IPS-11a (cell line): ENCODE data around the gene LRBA.
"Not testable (repeated sequence)": the region's sequence is repeated elsewhere in the genome, so short reads cannot be mapped to it uniquely, and the experiment has no call there.

Experiments
- H3K4me3 ChIP-seq: one replicate; pipeline ENCODE4 v1.5.1; 2013; ENCODE audit warnings: low read depth, low read length, control low read depth

Gene LRBA

DNA sequence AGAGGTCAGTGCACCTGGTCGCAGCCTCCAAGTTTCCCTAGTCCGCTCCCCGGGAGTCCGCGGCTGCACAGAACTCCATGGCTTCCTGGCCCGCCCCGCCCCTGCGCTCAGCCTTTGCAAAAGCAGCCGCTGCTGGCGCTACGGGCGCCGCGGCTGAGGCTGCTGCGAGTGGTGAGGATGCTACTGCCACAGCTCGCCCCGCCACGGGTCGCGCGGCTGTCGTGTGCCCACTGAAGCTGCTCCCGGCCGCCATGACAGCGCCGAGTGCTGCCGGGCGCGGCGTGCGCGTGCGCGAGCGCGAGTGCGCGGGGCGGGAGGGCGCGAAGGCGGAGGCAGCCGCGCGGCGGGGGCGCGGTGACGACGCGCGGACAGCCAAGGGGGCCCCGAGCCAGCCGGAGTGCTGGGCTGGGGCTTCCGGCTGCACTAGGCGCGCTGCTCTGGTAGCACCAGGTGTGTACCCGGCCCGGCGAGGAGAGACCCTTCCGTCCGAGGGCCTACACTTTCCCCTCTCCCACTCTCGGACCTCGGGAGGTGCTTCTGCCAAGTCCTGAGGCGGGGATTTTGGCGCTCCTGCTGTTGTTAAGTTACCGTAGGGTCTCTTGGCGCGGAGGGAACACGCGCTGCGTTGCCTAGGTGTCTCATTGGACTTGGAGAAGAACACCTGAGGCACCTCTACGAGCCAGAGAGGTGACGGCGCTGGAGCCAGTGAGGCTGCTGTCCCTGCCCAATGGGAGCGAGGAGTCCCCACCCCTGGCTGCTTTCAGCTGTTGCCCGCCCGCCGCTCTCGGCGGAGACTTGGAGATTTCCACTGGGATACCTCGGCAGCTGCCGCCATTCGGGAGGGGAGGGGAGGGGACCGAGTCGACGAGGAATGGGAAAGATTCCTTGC is 619 bp upstream of the LRBA start:
- peak overlapping the region; percentile 87 for H3K4me3 ChIP-seq

DNA sequence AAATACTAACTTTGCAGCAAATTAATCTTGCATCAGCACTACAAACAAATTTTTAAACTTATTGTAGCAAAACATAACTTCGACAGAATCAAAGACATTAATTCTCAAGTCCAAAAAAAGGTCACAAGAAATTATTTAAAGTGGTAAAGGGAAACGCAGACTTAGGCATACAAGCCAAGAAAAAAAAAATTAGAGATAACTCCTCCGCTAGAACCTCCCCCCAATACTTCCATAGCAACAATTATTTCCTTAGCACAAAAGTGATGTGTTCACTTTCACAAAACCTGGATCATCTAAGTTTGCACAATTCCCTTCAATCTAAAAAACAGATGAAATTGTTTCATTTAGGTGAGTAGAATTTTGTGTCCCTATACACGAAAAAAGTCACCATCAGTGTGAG is 1.1 kb downstream of the LRBA start:
- peak overlapping the region; percentile 87 for H3K4me3 ChIP-seq

DNA sequence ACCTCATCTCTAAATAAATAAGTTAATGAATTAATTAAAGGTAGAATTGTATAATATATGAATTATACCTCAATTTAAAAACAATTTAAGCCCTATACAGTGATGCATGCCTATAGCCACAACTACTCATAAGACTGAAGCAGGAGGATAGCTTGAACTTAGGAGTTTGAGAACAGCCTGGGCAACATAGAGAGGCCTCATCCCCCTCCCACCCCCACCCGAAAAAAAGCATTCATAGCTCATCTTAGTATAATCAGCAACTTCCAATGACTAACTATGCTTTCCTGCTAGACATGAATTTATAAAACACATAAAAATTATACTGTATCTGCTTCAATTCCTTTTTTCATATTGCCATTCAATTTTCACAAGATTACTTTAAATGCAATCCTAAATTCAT is 1.6 kb downstream of the LRBA start:
- H3K4me3 ChIP-seq: peak overlapping the region; percentile 87

DNA sequence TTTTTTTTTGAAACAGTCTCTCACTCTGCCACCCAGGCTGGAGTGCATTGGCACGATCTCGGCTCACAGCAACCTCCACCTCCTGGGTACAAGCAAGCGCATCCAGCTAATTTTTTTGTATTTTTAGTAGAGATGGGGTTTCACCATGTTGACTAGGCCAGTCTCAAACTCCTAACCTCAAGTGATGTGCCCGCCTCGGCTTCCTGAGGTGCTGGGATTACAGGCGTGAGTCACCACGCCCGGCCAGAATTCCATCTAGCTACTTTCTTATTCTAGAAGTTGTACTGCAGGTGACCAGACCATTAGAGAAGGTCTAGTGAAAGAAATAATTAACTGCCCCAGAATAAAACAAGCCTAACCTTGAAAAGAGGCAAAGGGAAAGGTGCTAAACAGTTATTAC is 2.3 kb downstream of the LRBA start:
- no peak overlapping the region for H3K4me3 ChIP-seq

DNA sequence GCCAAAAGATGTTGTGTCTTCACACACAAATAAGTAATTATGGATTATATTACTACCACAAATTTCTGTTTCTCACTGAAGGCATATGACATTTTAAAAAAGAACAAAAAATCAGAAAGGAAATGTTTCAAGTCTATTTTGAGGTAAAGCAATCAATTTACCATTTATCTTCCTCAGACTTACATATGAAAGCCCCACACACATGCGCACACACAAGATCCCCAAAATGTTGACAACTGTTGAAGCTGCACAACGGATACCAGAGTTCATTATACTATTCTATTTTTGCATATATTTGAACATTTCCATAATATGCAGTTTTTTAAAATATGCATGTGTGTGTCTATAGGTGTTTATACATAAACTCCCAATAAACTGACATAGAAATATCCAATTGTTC is 2.7 kb downstream of the LRBA start:
- no peak overlapping the region for H3K4me3 ChIP-seq

DNA sequence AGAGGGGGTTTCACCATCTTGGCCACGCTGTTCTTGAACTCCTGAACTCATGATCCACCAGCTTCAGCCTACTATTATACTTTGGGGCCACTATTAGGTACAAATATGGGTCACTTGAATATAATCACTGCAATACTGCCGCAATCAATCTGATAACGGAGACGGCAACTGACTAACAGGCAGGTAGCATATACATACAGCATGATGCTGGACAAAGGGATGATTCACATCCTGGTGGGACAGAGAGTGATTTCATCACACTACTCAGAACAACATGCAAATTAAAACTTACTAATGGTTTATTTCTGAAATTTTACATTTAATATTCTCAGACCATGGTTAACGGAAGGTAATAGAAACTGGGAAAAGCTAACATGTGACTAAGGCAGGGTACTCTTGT is 10.9 kb downstream of the LRBA start:
- no peak overlapping the region for H3K4me3 ChIP-seq

DNA sequence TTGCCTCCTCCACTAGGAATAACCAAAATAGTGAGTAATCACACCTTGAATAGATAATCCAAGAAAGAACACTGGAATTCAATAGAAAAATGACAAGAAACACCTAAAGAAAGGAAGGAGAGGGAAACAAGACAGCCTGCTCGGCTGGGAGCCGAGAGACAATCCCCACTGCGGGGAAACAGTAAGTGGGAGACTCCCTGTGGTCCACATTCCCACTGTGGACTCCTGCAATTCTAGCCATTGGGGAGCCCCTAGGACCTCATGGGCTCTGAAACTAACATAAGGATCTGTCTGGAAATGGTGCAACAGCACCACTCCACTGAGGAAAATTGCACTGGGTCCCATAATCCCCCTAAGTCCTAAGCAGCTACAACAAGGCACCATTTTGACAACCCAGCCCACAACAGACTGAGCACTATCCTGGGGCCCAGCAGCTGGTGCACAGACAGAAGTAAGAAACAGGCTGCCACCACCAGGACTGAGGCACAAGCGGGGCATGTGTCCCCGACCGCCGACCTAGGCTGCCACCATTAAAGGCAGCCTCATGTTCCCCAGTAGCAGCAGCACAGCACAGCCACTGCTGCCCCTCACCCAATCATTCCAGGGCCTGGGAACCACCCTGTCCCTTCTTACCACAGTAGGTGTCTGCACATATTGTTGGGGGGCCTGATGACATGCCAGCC is 14.2 kb downstream of the LRBA start:
- H3K4me3 ChIP-seq: no peak overlapping the region

DNA sequence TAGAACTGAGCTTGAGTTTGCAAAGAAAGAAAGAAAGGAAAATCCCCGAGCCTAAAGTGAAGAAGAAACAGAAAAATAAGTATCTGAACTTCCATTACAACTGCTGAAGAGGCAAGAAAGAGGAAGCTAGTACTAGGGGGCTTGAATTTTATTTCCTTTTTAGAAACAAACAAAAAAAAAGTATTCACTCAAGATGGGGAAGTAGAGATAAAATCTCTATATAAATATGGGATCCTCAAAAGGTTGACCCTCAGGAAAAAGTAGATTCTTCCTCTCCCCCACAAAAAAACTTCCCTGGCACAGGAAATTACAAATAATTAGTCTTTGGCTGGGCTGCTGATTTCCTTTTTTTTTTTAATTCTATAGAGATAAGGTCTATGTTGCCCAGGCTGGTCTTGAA is 16.0 kb downstream of the LRBA start:
- no peak overlapping the region for H3K4me3 ChIP-seq

DNA sequence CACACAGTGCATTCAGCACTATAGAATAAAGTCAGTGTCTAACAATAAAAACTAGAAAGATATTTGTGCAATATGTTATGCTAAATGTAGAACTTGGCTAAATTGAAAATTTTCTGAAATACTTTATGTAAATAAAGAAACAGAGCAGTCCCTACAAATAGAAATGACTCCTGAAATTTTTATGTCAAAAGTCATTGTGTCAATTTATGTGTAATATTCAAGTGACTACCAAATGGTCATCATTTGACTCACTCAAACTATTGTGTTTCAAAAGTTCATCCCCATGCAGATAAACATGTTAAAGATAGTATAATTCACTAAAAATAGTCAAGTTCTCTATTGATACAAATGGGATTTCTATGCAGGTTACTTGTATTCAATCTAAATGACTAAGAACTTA is 17.9 kb downstream of the LRBA start:
- H3K4me3 ChIP-seq: no peak overlapping the region

DNA sequence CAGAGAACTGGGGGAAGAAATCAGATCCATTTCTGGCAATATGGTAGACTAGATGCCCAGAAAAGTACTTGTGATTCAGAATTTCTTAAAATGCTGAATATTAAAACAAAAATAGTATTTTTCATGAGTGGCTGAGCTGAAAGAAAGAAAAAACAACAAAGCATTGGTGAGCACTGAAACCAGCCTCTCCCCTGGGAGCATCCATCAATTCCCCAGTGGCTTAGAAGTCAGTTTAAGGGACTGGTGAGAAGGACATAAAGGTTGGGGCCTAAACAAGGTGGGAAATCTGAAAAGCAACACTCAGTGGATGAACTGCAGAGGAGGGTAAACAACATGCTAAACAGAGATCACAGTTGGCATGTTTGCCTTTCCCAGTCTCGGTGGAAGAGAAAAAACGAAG is 20.4 kb downstream of the LRBA start:
- H3K4me3 ChIP-seq: no peak overlapping the region

DNA sequence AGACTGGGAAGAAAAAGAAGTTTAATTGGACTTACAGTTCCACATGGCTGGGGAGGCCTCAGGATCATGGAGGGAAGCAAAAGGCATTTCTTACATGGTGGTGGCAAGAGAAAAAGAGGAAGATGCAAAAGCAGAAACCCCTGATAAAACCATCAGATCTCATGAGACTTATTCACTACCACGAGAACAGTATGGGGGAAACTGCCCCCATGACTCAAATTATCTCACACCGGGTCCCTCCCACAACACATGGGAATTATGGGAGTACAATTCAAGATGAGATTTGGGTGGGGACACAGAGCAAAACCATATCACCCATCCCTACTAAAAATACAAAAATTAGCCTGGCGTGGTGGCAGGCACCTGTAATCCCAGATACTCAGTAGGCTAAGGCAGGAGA is 21.5 kb downstream of the LRBA start:
- H3K4me3 ChIP-seq: not testable (repeated sequence)

DNA sequence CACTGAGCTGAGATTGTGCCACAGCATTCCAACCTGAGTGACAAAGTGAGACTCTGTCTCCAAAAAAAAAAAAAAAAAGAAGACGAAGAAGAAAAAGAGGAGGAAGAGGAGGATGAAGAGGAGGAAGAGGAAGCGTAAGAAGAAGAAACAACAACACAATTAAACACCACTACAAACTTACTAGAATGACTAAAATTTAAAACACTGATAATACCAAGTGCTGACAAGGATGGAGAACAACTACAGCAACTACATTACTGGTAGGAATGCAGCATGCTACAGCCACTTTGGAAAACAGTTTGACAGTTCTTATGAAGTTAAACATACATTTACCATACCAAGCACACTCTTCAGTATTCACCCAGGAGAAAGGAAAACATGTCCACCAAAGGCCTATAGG is 24.1 kb downstream of the LRBA start:
- H3K4me3 ChIP-seq: no peak overlapping the region

DNA sequence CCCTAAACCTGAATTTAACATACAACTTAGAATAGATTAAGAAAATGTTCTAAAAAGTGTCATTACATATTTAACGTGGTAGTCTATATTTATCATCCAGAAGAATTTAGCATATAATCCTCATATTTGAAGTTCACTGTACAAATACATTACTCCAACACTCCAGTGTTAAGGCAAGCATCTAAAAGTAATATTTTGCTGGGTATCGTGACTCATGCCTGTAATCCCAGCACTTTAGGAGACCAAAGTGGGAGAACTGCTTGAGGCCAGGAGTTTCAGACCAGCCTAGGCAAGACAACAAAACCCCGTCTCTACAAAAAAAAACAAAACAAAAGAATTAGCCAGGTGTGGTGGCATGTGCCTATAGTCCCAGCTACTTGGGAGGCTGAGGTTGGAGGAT is 24.8 kb downstream of the LRBA start:
- no peak overlapping the region for H3K4me3 ChIP-seq

DNA sequence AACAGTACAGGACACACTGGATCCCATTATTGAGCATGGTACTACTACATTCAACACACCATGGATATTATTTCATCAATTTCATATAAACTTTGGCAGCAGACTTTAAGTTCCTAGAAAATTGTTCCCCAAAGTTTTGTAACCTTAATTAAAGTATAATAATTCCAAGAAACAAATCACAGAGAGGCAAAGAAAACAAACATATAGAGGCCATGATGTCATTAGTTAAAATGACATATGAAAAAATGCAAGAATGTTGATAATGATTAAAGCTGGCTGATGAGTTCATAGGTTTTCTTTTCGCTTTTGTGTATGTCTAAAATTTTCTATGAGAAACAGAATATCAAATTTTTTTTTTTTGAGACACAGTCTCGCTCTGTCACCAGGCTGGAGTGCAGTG is 26.8 kb downstream of the LRBA start:
- no peak overlapping the region for H3K4me3 ChIP-seq

DNA sequence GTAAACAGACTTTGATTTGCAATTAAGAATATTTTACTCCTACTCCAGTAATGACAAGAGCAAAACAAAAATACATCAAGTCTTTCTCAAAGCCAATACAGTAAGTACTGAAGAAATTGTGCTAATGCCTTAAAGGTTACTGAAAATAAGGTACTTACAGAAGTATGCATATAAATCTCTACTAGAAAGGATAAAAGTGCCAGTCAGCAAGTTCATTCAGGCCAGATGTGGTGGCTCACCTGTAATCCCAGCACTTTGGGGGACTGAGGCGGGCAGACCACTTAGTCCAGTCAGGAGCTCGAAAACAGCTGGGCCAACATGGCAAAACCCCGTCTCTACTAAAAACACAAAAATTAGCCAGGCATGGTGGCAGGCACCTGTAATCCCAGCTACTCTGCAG is 27.9 kb downstream of the LRBA start:
- H3K4me3 ChIP-seq: no peak overlapping the region

DNA sequence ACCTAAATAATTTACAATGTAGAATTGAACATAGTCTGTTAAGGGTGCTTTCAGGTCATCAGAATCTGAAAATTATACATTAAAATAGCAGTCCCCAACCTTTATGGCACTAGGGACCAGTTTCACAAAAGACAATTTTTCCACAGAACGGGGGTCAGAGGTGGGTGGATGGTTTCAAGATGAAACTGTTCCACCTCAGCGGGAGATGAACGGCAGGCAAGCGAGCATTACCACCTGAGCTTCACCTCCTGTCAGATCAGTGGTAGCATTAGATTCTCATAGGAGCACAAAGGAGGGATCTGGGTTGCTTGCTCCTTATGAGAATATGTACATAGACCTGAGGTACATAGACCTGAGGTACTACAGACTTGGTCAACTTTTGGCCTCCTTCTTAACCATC is 29.0 kb downstream of the LRBA start:
- no peak overlapping the region for H3K4me3 ChIP-seq

DNA sequence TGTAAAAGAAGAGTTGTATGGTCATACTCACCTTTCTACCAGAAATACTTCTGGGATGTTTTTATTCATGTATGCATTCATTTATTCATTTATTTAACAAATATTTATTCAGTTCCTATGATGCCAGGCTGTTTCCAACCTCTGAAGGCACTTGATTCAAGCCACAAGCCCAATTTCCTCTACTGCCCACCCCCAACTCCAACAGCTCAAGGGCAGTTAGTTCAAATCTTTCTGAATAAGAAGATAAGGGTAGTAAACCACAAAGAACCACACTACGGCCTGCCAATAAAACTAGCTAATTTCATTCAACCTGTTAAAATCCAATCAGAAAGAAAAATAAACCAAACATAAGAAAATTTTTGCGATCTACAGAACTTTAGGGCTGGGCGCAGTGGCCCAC is 31.2 kb downstream of the LRBA start:
- no peak overlapping the region for H3K4me3 ChIP-seq

DNA sequence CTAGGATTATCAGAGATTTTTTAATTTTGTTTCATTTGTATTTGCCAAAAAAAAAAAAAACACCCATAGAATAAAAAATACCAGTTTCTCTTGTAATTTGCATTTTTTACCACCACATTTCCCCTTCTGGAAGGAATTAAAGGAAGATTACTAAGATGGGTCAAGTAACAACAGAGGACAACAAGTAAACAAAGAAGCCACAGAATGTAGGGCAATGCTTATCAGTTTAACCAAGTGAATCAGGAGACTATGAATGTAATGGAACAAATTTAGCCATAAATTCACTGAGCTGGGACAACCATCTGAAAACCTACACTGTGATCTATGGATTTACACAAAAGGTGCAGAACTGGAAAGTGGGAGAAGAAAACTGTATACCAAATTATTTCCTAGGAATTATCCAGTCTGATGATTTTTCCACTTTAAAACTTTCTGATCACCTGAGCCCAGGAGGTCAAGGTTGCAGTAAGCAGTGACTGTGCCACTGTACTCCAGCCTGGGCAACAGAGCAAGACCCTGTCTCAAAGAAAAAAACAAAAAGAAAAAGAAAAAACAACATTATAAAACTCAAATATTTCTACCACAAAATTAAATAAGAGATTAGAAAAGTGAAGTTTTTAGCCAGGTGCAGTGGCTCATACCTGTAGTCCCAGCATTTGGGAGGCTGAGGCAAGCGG is 32.4 kb downstream of the LRBA start:
- H3K4me3 ChIP-seq: no peak overlapping the region

DNA sequence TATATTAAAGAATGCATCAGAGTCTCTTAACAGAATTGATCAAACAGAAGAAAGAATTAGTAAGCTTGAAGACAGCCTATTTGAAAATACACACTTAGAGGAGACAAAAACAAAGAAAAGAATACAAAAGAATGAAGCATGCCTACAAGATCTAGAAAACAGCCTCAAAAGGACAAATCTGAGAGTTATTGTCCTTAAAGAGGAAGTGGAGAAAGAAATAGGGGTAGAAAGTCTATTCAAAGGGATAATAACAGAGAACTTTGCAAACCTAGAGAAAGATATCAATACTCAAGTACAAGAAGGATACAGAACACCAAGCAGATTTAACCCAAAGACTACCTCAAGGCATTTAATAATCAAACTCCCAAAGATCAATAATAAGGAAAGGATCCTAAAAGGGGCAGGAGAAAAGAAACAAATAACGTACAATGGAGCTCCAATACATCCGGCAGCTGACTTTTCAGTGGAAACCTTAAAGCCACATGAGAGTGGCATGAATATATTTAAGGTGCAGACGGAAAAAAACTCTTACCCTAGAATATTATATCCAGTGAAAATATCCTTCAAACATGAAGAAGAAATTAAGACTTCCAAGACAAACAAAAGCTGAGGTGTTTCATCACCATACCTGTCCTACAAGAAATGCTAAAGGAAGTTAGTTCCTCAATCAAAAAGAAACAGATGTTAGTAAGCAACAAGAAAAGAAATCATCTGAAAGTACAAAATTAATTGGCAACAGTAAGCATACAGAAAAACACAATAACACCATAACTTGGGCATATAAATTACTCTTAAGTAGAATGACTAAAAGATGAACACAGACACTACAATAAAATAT is 36.1 kb downstream of the LRBA start:
- no peak overlapping the region for H3K4me3 ChIP-seq

DNA sequence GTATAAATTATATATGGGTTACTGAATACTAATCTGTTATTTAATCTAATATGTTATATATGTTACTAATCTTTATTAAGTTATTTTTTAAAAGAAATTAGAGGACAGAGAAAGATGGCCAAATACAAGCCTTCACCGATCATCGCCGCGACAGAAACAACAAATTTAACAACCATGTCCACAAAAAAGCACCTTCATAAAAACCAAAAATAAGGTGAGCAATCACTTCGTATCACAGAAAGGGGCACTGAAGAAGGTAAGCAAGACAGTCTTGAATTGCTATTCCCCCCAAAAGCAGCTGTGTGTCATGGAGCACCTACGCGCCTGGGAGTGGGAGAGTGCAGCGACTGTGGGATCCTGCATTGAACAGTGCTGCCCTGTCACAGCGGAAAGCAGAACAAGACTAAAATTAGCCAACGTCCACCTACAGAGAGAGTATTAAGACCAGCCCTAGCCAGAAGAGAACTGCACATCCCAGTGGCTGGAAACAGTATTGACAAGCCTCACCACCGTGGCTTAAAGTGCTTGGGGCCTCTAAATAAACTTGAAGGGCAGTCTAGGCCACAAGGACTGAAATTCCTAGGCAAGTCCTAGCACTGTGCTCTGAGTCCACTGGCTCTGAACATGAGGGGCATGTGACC is 38.5 kb downstream of the LRBA start:
- no peak overlapping the region for H3K4me3 ChIP-seq

DNA sequence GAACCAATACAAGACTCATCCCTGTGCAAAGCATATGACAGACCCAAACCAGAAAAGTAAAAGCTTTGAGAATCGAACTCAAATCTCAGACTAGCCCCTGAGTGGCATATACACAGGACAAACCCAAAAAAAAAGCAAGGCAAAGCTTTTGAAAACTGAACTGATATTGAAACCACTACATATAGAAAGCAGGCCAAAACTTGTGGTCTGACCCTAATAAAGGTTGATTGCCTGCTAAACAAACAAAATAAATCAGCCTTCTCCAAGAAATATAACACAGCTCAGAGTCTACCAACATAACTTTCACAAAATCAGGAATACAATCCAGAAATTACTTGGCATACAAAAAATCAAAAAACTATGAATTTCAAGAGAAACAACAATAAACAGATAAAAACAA is 40.3 kb downstream of the LRBA start:
- no peak overlapping the region for H3K4me3 ChIP-seq
